K562 (cell line): ENCODE data around the gene EXOC2. TPM values are rescaled to one million over a fixed set of nuclear protein-coding genes. Genes with fewer than 3 reads are reported as not detected.

ENCODE experiments used
- ATAC-seq: fragments of 200-7000 bp; cut with Tn5 transposase; 3 replicates; pipeline ENCODE4 v1.9.1; 2020; ENCODE audit warnings: moderate library complexity
- BruUV-seq: library from RNA; stranded (reverse); fragments of 400-500 nt; replicated peaks from 2 replicates; lab custom pipeline; 2021; lab: Mats Ljungman, UMichigan
- CTCF ChIA-PET: fragments of 300-600 bp; formaldehyde crosslinking; extraction: SDS; loops from one replicate; lab custom pipeline; 2021; ENCODE audit warnings: low intra/inter-chr PET ratio; lab: Yijun Ruan, JAX
- POLR2A ChIA-PET: fragments of 300-600, 350-650 bp; sonication (Branson Sonifier 250); formaldehyde crosslinking; extraction: SDS; loops from one replicate; lab custom pipeline; 2021; ENCODE audit warnings: antibody characterized with exemption, inconsistent platforms; lab: Yijun Ruan, JAX
- DNase-seq, 4 experiments: peaks; one replicate each; pipeline versions ENCODE4 v3.0.0 to v3.0.0-alpha.2; 2011 to 2018; ENCODE audit warnings: low spot score in 3 of 4, mixed read lengths in 3 of 4; ENCODE audit errors: extremely low read depth in 1 of 4
- FAIRE-seq: peaks from 2 replicates; lab custom pipeline; 2011; peaks lifted over from hg19 to GRCh38; lab: Jason Lieb, UNC
- H2AFZ ChIP-seq: 2 replicates; pipeline ENCODE4 v1.6.0; 2011; ENCODE audit warnings: low read depth, low read length, control low read depth, inconsistent platforms
- H3K27ac ChIP-seq: fragments of 200-600 bp; 3 replicates; pipeline ENCODE4 v1.8.0; 2011; ENCODE audit warnings: low read depth, mild to moderate bottlenecking, control low read depth, inconsistent platforms, low read length, moderate library complexity, mixed read lengths; ENCODE audit errors: extremely low read depth
- H3K27me3 ChIP-seq, 2 experiments: fragments of 300-600 bp in 1 of 2; 2 replicates in 1 of 2; 3 replicates in 1 of 2; pipeline versions ENCODE4 v1.6.0 to v1.8.0; 2011; ENCODE audit warnings: inconsistent platforms in 2 of 2, low read length in 2 of 2, mild to moderate bottlenecking in 1 of 2, mixed read lengths in 1 of 2, moderate library complexity in 1 of 2; ENCODE audit not compliant: control insufficient read depth in 2 of 2, insufficient read depth in 2 of 2
- H3K36me3 ChIP-seq: fragments of 300-600 bp; 3 replicates; pipeline ENCODE4 v1.8.0; 2011; ENCODE audit warnings: mild to moderate bottlenecking, low read length, inconsistent platforms; ENCODE audit not compliant: control insufficient read depth, insufficient read depth
- H3K4me1 ChIP-seq, 2 experiments: fragments of 200-600 bp in 1 of 2; replicated peaks in 1 of 2; 2 replicates in 1 of 2; 3 replicates in 1 of 2; pipeline versions ENCODE4 v1.5.1 to v1.8.0; 2011; ENCODE audit warnings: inconsistent platforms in 2 of 2, low read length in 2 of 2, mild to moderate bottlenecking in 1 of 2, mixed read lengths in 1 of 2, moderate library complexity in 1 of 2; ENCODE audit not compliant: control insufficient read depth in 2 of 2, insufficient read depth in 2 of 2
- H3K4me2 ChIP-seq: 2 replicates; pipeline ENCODE4 v1.6.1; 2011; ENCODE audit warnings: low read length, control low read depth, inconsistent platforms, mixed read lengths; ENCODE audit not compliant: insufficient read depth
- H3K4me3 ChIP-seq: fragments of 200-600 bp; sonication (generic), shearing (Covaris generic); 2 replicates; pipeline ENCODE4 v1.5.1; 2016; ENCODE audit warnings: control low read depth, inconsistent platforms
- H3K79me2 ChIP-seq: fragments of 200-600 bp; 3 replicates; pipeline ENCODE4 v1.8.0; 2011; ENCODE audit warnings: low read length, inconsistent platforms; ENCODE audit not compliant: control insufficient read depth, insufficient read depth
- H3K9ac ChIP-seq, 2 experiments: 2 replicates each; pipeline versions ENCODE4 v1.6.0 to v1.6.1; 2011; ENCODE audit warnings: low read depth in 2 of 2, low read length in 2 of 2, control low read depth in 1 of 2, inconsistent platforms in 1 of 2, mild to moderate bottlenecking in 1 of 2, mixed read lengths in 1 of 2; ENCODE audit not compliant: insufficient read depth in 1 of 2
- H3K9me1 ChIP-seq: one replicate; pipeline ENCODE4 v1.6.0; 2011; ENCODE audit warnings: inconsistent platforms, mild to moderate bottlenecking, low read length, moderate library complexity; ENCODE audit not compliant: control insufficient read depth, insufficient read depth
- H3K9me3 ChIP-seq: replicated peaks from 2 replicates; pipeline ENCODE4 v1.5.1; 2011; ENCODE audit warnings: low read depth, low read length, inconsistent platforms; ENCODE audit not compliant: control insufficient read depth, insufficient read depth
- H4K20me1 ChIP-seq: replicated peaks from 2 replicates; pipeline ENCODE4 v1.6.1; 2011; ENCODE audit warnings: low read length, inconsistent platforms, mixed read lengths; ENCODE audit not compliant: control insufficient read depth, insufficient read depth
- BRF1 ChIP-seq: IDR thresholded peaks from 3 replicates; pipeline ENCODE4 v1.6.1; 2011; ENCODE audit warnings: borderline replicate concordance, mild to moderate bottlenecking; ENCODE audit not compliant: insufficient read length; ENCODE audit errors: extremely low read depth
- FOXP1 ChIP-seq: sonication (generic); formaldehyde crosslinking; IDR thresholded peaks from 2 replicates; pipeline ENCODE4 v1.8.0; 2022; ENCODE audit warnings: mild to moderate bottlenecking, missing genetic modification reagents
- TRIM25 ChIP-seq: fragments of 450-650 bp; IDR thresholded peaks from 2 replicates; pipeline ENCODE4 v1.7.0; 2016; ENCODE audit warnings: borderline replicate concordance
- ZNF316 ChIP-seq: fragments of 450-650 bp; IDR thresholded peaks from 2 replicates; pipeline ENCODE4 v1.6.1; 2016
- WGBS: fragments of 100-300 bp; shearing (Covaris generic); methylation state at CpG from one replicate; pipeline ENCODE4 v1.1.6; 2016; ENCODE audit warnings: low coverage, mixed read lengths; ENCODE audit not compliant: insufficient coverage; ENCODE audit errors: missing lambda C conversion rate; 5-methylcytosine and 5-hydroxymethylcytosine counted together
- in situ Hi-C: fragments of 300-500 bp; cut with MboI; formaldehyde crosslinking; loops from 4 replicates; pipeline ENCODE4 v1.15.0; 2018; ENCODE audit warnings: inconsistent platforms, mixed read lengths
- intact Hi-C: fragments of 100-400 bp; cut with micrococcal nuclease; formaldehyde crosslinking; loops from 2 replicates; pipeline ENCODE4 v1.14.2; 2022
- polyA plus RNA-seq, 8 experiments: library from polyadenylated mRNA; depleted of rRNA in 4 of 8; stranded (reverse) in 5 of 8; unstranded in 3 of 8; fragments of >200 nt; fragmentation: Nextera tagmentation in 2 of 8; fragmentation: Illumina TruSeq in 1 of 8; extraction: Ambion mirVana in 2 of 8; extraction: Trizol in 1 of 8; gene quantifications; 2 replicates each; pipeline versions ENCODE4 v1.2.1 to v1.2.3, GENCODE V29; 2011 to 2014; ENCODE audit warnings: inconsistent platforms in 1 of 8, missing spikeins in 1 of 8
- total RNA-seq, 7 experiments: library from RNA; depleted of rRNA in 6 of 7; stranded (reverse); fragments of >200 nt in 6 of 7; fragmentation: Illumina TruSeq in 2 of 7; extraction: Trizol in 2 of 7; gene quantifications; 2 replicates each; pipeline versions ENCODE4 v1.2.1 to v1.2.3, GENCODE V29; 2011 to 2021; ENCODE audit warnings: low replicate concordance in 1 of 7

Gene EXOC2
- total and polyA plus RNA-seq, 9 of the 15 experiments (the other 6 are each of a cell fraction or from before 2014, with no cell fraction given), result 12.2 to 30.2 (median 24.2) TPM

GRCh38 chr6:572596-573265 lies 120.2 kb downstream of the EXOC2 start:
- no peaks in the 10 kb centered on the region for H4K20me1 ChIP-seq
- H3K27me3 ChIP-seq, result no peaks in the 10 kb centered on the region
- H3K9ac ChIP-seq, result no peak overlapping the region
- no peak overlapping the region for H2AFZ ChIP-seq
- TF ChIP-seq FOXP1 (CRISPR knock-in tag) (no peak), ZNF316 (no peak), TRIM25 (no peak), BRF1 (no peak)
- DNase-seq, result no peak
- H3K4me3 ChIP-seq, result no peak overlapping the region
- no peak overlapping the region for H3K4me2 ChIP-seq
- ATAC-seq, result no peak
- H3K27ac ChIP-seq, result no peak overlapping the region
- WGBS, result 68% methylated on average over 13 of the region's 16 CpGs
- H3K9me1 ChIP-seq, result no peaks in the 10 kb centered on the region
- CTCF ChIA-PET, result interaction anchor here (0.7 kb wide), 1 partner anchor 20 kb away, joined by 3 read pairs; no protein-coding TSS in a partner anchor
- no peaks in the 10 kb centered on the region for H3K4me1 ChIP-seq
- peaks cover 2% of the 10 kb centered on the region; the same call in 1 of the 3 replicates for H3K36me3 ChIP-seq
- H3K9me3 ChIP-seq, result no peaks in the 10 kb centered on the region
- in situ Hi-C loops, result no loop called here
- intact Hi-C loops, result no loop called here
- no peaks in the 10 kb centered on the region for H3K79me2 ChIP-seq
- POLR2A ChIA-PET, result interaction anchor here (0.6 kb wide), 1 partner anchor 229 kb away, joined by 3 read pairs; no protein-coding TSS in a partner anchor
- BruUV-seq, result no TSS peak
- FAIRE-seq, result no peak
